22Rv1 (cell line): ENCODE data around the gene STUM.

Experiments used
- CTCF ChIP-seq: fragments of 450-650 bp; IDR thresholded peaks from 2 replicates; pipeline ENCODE4 v1.5.1; 2017; ENCODE audit warnings: mild to moderate bottlenecking
- ZFX ChIP-seq: fragments of 450-650 bp; IDR thresholded peaks from 2 replicates; pipeline ENCODE4 v1.6.1; 2017; ENCODE audit warnings: antibody characterized with exemption, borderline replicate concordance

GRCh38 chr1:226553924-226554282 is 5.3 kb downstream of the STUM start:
- TF ChIP-seq CTCF (no peak), ZFX (no peak)
